Mammary epithelial cell (primary cell): ENCODE results near the gene RYR2.

ENCODE experiments used
- EZH2 ChIP-seq: IDR thresholded peaks from 2 replicates; pipeline ENCODE4 v1.6.1; 2012; ENCODE audit warnings: low read length, inconsistent platforms, borderline replicate concordance
- TF ChIP-seq, protein P1 (sequence below), 2 donors: IDR thresholded peaks in 1 of 2; conservative IDR thresholded peaks in 1 of 2; 2 replicates each; pipeline ENCODE4 v1.5.1; 2011 to 2012; ENCODE audit warnings: inconsistent platforms in 2 of 2, low read length in 2 of 2, mild to moderate bottlenecking in 2 of 2, control low read depth in 1 of 2, low read depth in 1 of 2; ENCODE audit not compliant: insufficient read depth in 1 of 2; ENCODE audit errors: extremely low read depth in 1 of 2

DNA sequence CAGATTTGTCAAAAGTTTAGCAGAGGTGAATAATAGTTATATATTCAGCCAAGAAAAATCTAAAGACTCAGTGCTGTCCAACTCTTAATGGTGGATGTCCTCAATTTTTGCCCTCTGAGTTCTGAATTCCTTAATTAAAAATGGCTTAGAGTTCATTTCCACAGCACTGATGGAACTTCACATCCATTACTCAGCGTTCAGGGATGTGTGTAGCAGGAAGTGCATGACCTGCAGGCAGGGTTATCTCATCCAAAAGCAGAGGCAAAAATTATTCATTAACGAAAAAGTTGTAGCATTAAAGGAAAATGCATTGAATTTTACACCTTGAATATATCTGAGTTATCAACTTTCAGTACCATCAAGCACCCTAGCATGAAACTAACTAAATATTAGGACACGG is 752.1 kb downstream of the RYR2 start:
- TF ChIP-seq, protein P1, sequence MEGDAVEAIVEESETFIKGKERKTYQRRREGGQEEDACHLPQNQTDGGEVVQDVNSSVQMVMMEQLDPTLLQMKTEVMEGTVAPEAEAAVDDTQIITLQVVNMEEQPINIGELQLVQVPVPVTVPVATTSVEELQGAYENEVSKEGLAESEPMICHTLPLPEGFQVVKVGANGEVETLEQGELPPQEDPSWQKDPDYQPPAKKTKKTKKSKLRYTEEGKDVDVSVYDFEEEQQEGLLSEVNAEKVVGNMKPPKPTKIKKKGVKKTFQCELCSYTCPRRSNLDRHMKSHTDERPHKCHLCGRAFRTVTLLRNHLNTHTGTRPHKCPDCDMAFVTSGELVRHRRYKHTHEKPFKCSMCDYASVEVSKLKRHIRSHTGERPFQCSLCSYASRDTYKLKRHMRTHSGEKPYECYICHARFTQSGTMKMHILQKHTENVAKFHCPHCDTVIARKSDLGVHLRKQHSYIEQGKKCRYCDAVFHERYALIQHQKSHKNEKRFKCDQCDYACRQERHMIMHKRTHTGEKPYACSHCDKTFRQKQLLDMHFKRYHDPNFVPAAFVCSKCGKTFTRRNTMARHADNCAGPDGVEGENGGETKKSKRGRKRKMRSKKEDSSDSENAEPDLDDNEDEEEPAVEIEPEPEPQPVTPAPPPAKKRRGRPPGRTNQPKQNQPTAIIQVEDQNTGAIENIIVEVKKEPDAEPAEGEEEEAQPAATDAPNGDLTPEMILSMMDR (conservative IDR thresholded peaks at IDR 0.05 in 1 of 2, IDR thresholded peaks at IDR 0.05 in 1 of 2; ENCODE audit: extremely low read depth in 1 of 2, insufficient read depth in 1 of 2, low read depth in 1 of 2, low read length in 2 of 2): no peak
- no peak for TF ChIP-seq EZH2
